ENCODE results near the gene CSN3.
"Not testable (repeated sequence)": the region's sequence is repeated elsewhere in the genome, so short reads cannot be mapped to it uniquely, and the experiment has no call there.

Gene CSN3

GRCh38 chr4:70242297-70242696 lies at the start of gene CSN3:
Gene CSN3 (plus strand): TSS chr4:70242597. CDS start chr4:70244820, 2,223 bp downstream.
- not testable (repeated sequence) for DNase-seq (ENCODE audit: low read depth in 2 of 2)

- no peak for DNase-seq (ENCODE audit: low read depth in 2 of 2)
Measured at GRCh38 chr4:70192895-70193294, 49.5 kb upstream of the CSN3 start.

GRCh38 chr4:70195425-70195824 lies 47.0 kb upstream of the CSN3 start, which contains the start of gene ODAM:
Gene ODAM (plus strand): TSS chr4:70195725. CDS start chr4:70196544, 819 bp downstream.
- DNase-seq (ENCODE audit: low read depth in 2 of 2) = no peak

GRCh38 chr4:70196857-70197256 lies 45.5 kb upstream of the CSN3 start:
- no peak for DNase-seq (ENCODE audit: low read depth in 2 of 2)

- no peak for DNase-seq (ENCODE audit: low read depth in 2 of 2)
Measured at GRCh38 chr4:70197842-70198241, 44.6 kb upstream of the CSN3 start.

GRCh38 chr4:70203601-70204000 lies 38.8 kb upstream of the CSN3 start:
- no peak for DNase-seq (ENCODE audit: low read depth in 2 of 2)

GRCh38 chr4:70212752-70213151 lies 29.6 kb upstream of the CSN3 start:
- not testable (repeated sequence) for DNase-seq (ENCODE audit: low read depth in 2 of 2)

GRCh38 chr4:70216109-70216508 lies 26.3 kb upstream of the CSN3 start:
- not testable (repeated sequence) for DNase-seq (ENCODE audit: low read depth in 2 of 2)

- not testable (repeated sequence) for DNase-seq (ENCODE audit: low read depth in 2 of 2)
Measured at GRCh38 chr4:70216550-70216949, 25.8 kb upstream of the CSN3 start.

- not testable (repeated sequence) for DNase-seq (ENCODE audit: low read depth in 2 of 2)
Measured at GRCh38 chr4:70221389-70221788, 21.0 kb upstream of the CSN3 start.

GRCh38 chr4:70221818-70222217 lies 20.6 kb upstream of the CSN3 start:
- not testable (repeated sequence) for DNase-seq (ENCODE audit: low read depth in 2 of 2)

- no peak for DNase-seq (ENCODE audit: low read depth in 2 of 2)
Measured at GRCh38 chr4:70225824-70226223, 16.6 kb upstream of the CSN3 start, which contains the start of gene FDCSP. Gene FDCSP (plus strand): TSS chr4:70226124. CDS start chr4:70231195, 5,071 bp downstream.

- DNase-seq (ENCODE audit: low read depth in 2 of 2) = no peak
Measured at GRCh38 chr4:70236125-70236524, 6.3 kb upstream of the CSN3 start.

GRCh38 chr4:70239131-70239883 lies 3.1 kb upstream of the CSN3 start:
- no peak for DNase-seq (ENCODE audit: low read depth in 2 of 2)

GRCh38 chr4:70239884-70240591 lies 2.4 kb upstream of the CSN3 start:
- no peak for DNase-seq (ENCODE audit: low read depth in 2 of 2)

- DNase-seq (ENCODE audit: low read depth in 2 of 2) = no peak
Measured at GRCh38 chr4:70243091-70243490, 694 bp downstream of the CSN3 start.

- no peak for DNase-seq (ENCODE audit: low read depth in 2 of 2)
Measured at GRCh38 chr4:70251250-70251944, 9.0 kb downstream of the CSN3 start.

GRCh38 chr4:70251945-70252277 lies 9.5 kb downstream of the CSN3 start:
- DNase-seq (ENCODE audit: low read depth in 2 of 2) = no peak

GRCh38 chr4:70269674-70270073 lies 27.3 kb downstream of the CSN3 start:
- no peak for DNase-seq (ENCODE audit: low read depth in 2 of 2)

GRCh38 chr4:70277121-70277520 lies 34.7 kb downstream of the CSN3 start:
- no peak for DNase-seq (ENCODE audit: low read depth in 2 of 2)

GRCh38 chr4:70280567-70280966 lies 38.2 kb downstream of the CSN3 start:
- DNase-seq (ENCODE audit: low read depth in 2 of 2) = no peak

GRCh38 chr4:70288651-70289050 lies 46.3 kb downstream of the CSN3 start:
- DNase-seq (ENCODE audit: low read depth in 2 of 2) = no peak

All from activated CD4-positive, alpha-beta T cell treated with anti-CD3 and anti-CD28 coated beads for 24 hours (primary cell).